ENCODE measurements around the gene PLCB1.

- TF ChIP-seq CTCF (conservative IDR thresholded peaks at IDR 0.05; ENCODE audit: low read depth, low read length) (no peak), EZH2phosphoT487 (IDR thresholded peaks at IDR 0.05; ENCODE audit: borderline replicate concordance, low read length) (no peak)
Observed at GRCh38 chr20:8220716-8221115, 88.7 kb downstream of the PLCB1 start.

Data from PC-3 (cell line).